BLaER1 treated with 17β-estradiol and CSF1 and Interleukin-3, amounts not matched to agents 10 nM and 100 nM (cell line): ENCODE measurements around the gene SLK.
A peak's percentile ranks its signal among the peaks of the same experiment; 100 is the strongest.

ENCODE experiments used
- H3K27ac ChIP-seq, 11 experiments: shearing (Covaris generic); formaldehyde crosslinking; 2 replicates each; pipeline ENCODE4 v1.8.1; 2022
- H3K27me3 ChIP-seq, 11 experiments: shearing (Covaris generic); formaldehyde crosslinking; 2 replicates each; pipeline ENCODE4 v1.8.1; 2022
- H3K36me3 ChIP-seq, 11 experiments: shearing (Covaris generic); formaldehyde crosslinking; 2 replicates each; pipeline ENCODE4 v1.8.1; 2022
- H3K4me1 ChIP-seq, 10 experiments: shearing (Covaris generic); formaldehyde crosslinking; 2 replicates each; pipeline ENCODE4 v1.8.1; 2022
- H3K4me2 ChIP-seq, 11 experiments: shearing (Covaris generic); formaldehyde crosslinking; 2 replicates each; pipeline ENCODE4 v1.8.1; 2022
- H3K4me3 ChIP-seq, 10 experiments: shearing (Covaris generic); formaldehyde crosslinking; 2 replicates each; pipeline ENCODE4 v1.8.1; 2022
- H3K9ac ChIP-seq, 11 experiments: shearing (Covaris generic); formaldehyde crosslinking; 2 replicates each; pipeline ENCODE4 v1.8.1; 2022
- H3K9me3 ChIP-seq, 11 experiments: shearing (Covaris generic); formaldehyde crosslinking; replicated peaks in 1 of 11; 2 replicates each; pipeline ENCODE4 v1.8.1; 2022
- H4K20me1 ChIP-seq, 11 experiments: shearing (Covaris generic); formaldehyde crosslinking; 2 replicates each; pipeline ENCODE4 v1.8.1; 2022
- Cebpa-rat ChIP-seq, 11 experiments: shearing (Covaris generic); IDR thresholded peaks; 2 replicates each; pipeline ENCODE4 v1.8.1; 2022

SLK gene

GRCh38 chr10:104045151-104046089, 78.5 kb downstream of the SLK start:
- Histone ChIP-seq H3K9ac (no peak overlapping the region), H3K4me3 (no peak overlapping the region), H4K20me1 (no peaks in the 10 kb centered on the region), H3K9me3 (no peaks in the 10 kb centered on the region), H3K27ac (no peak overlapping the region), H3K4me1 (peaks cover 7 to 15% (median 10%) of the 10 kb centered on the region in 10 experiments; a peak in 13 of 20 replicates), H3K27me3 (no peaks in the 10 kb centered on the region), H3K4me2 (no peak overlapping the region), H3K36me3 (no peaks in the 10 kb centered on the region)
- no peak for TF ChIP-seq Cebpa-rat (IDR thresholded peaks at IDR 0.05)

- Histone ChIP-seq H3K9ac (no peak overlapping the region), H3K27ac (no peak overlapping the region), H3K4me1 (peaks cover 7 to 15% (median 10%) of the 10 kb centered on the region in 10 experiments; a peak in 13 of 20 replicates), H3K27me3 (no peaks in the 10 kb centered on the region), H3K4me3 (no peak overlapping the region), H4K20me1 (no peaks in the 10 kb centered on the region), H3K4me2 (no peak overlapping the region), H3K9me3 (no peaks in the 10 kb centered on the region), H3K36me3 (no peaks in the 10 kb centered on the region)
- no peak for TF ChIP-seq Cebpa-rat (IDR thresholded peaks at IDR 0.05)
Observed at GRCh38 chr10:104046651-104047050, 79.7 kb downstream of the SLK start.

GRCh38 chr10:104049504-104050250, 82.7 kb downstream of the SLK start:
- H3K4me3 ChIP-seq: no peak overlapping the region
- no peaks in the 10 kb centered on the region for H3K36me3 ChIP-seq
- H3K4me1 ChIP-seq: peaks cover 0 to 12% (median 0%) of the 10 kb centered on the region in 10 experiments; a peak in 7 of 20 replicates
- peak overlapping the region in 5 of 11 experiments; percentile 13 to 53 (median 44); a peak in 7 of 22 replicates for H3K4me2 ChIP-seq
- no peak overlapping the region for H3K27ac ChIP-seq
- H4K20me1 ChIP-seq: no peaks in the 10 kb centered on the region
- TF ChIP-seq Cebpa-rat (IDR thresholded peaks at IDR 0.05): no peak
- no peak overlapping the region for H3K9ac ChIP-seq
- peaks cover 0 to 7% (median 0%) of the 10 kb centered on the region in 11 experiments; a peak in 3 of 22 replicates for H3K9me3 ChIP-seq
- H3K27me3 ChIP-seq: no peaks in the 10 kb centered on the region

- no peaks in the 10 kb centered on the region for H3K36me3 ChIP-seq
- H3K9ac ChIP-seq: no peak overlapping the region
- peaks cover 0 to 12% (median 0%) of the 10 kb centered on the region in 10 experiments; a peak in 7 of 20 replicates for H3K4me1 ChIP-seq
- no peak overlapping the region for H3K27ac ChIP-seq
- H3K4me3 ChIP-seq: no peak overlapping the region
- no peaks in the 10 kb centered on the region for H3K27me3 ChIP-seq
- H4K20me1 ChIP-seq: no peaks in the 10 kb centered on the region
- no peak for TF ChIP-seq Cebpa-rat (IDR thresholded peaks at IDR 0.05)
- H3K9me3 ChIP-seq: peaks cover 0 to 7% (median 0%) of the 10 kb centered on the region in 11 experiments; a peak in 3 of 22 replicates
- no peak overlapping the region for H3K4me2 ChIP-seq
Observed at GRCh38 chr10:104052431-104052830, 85.5 kb downstream of the SLK start.

GRCh38 chr10:104053201-104053600, 86.3 kb downstream of the SLK start:
- H3K4me1 ChIP-seq: peaks cover 0 to 12% (median 0%) of the 10 kb centered on the region in 10 experiments; a peak in 7 of 20 replicates
- H3K27ac ChIP-seq: no peak overlapping the region
- no peak for TF ChIP-seq Cebpa-rat (IDR thresholded peaks at IDR 0.05)

GRCh38 chr10:104054430-104054829, 87.5 kb downstream of the SLK start:
- H3K36me3 ChIP-seq: no peaks in the 10 kb centered on the region
- H4K20me1 ChIP-seq: no peaks in the 10 kb centered on the region
- no peaks in the 10 kb centered on the region for H3K27me3 ChIP-seq
- H3K4me1 ChIP-seq: peaks cover 0 to 7% (median 0%) of the 10 kb centered on the region in 10 experiments; a peak in 7 of 20 replicates
- H3K4me3 ChIP-seq: no peak overlapping the region
- peaks cover 0 to 7% (median 0%) of the 10 kb centered on the region in 11 experiments; a peak in 3 of 22 replicates for H3K9me3 ChIP-seq
- no peak for TF ChIP-seq Cebpa-rat (IDR thresholded peaks at IDR 0.05)
- no peak overlapping the region for H3K27ac ChIP-seq
- no peak overlapping the region for H3K9ac ChIP-seq
- H3K4me2 ChIP-seq: no peak overlapping the region

More at GRCh38 chr10:104053201-104053600, 86.3 kb downstream of the SLK start:
- Histone ChIP-seq H3K9me3 (peaks cover 0 to 7% (median 0%) of the 10 kb centered on the region in 11 experiments; a peak in 3 of 22 replicates), H3K27me3 (no peaks in the 10 kb centered on the region), H4K20me1 (no peaks in the 10 kb centered on the region), H3K4me3 (no peak overlapping the region), H3K4me2 (no peak overlapping the region), H3K36me3 (no peaks in the 10 kb centered on the region), H3K9ac (no peak overlapping the region)

GRCh38 chr10:104056619-104057273, 89.8 kb downstream of the SLK start:
- Histone ChIP-seq H3K4me1 (no peaks in the 10 kb centered on the region), H3K27me3 (no peaks in the 10 kb centered on the region), H3K9ac (no peak overlapping the region), H3K36me3 (no peaks in the 10 kb centered on the region), H4K20me1 (no peaks in the 10 kb centered on the region), H3K4me3 (no peak overlapping the region), H3K4me2 (no peak overlapping the region), H3K27ac (no peak overlapping the region), H3K9me3 (peaks cover 0 to 7% (median 0%) of the 10 kb centered on the region in 11 experiments; a peak in 3 of 22 replicates)
- TF ChIP-seq Cebpa-rat (IDR thresholded peaks at IDR 0.05): no peak

- Histone ChIP-seq H3K36me3 (no peaks in the 10 kb centered on the region), H3K9ac (no peak overlapping the region), H3K27me3 (no peaks in the 10 kb centered on the region), H4K20me1 (no peaks in the 10 kb centered on the region), H3K27ac (no peak overlapping the region), H3K9me3 (peaks cover 0 to 5% (median 0%) of the 10 kb centered on the region in 11 experiments; a peak in 3 of 22 replicates), H3K4me1 (no peaks in the 10 kb centered on the region), H3K4me3 (no peak overlapping the region), H3K4me2 (no peak overlapping the region)
- no peak for TF ChIP-seq Cebpa-rat (IDR thresholded peaks at IDR 0.05)
Observed at GRCh38 chr10:104057717-104058116, 90.8 kb downstream of the SLK start.

- H3K27ac ChIP-seq: no peak overlapping the region
- H3K4me2 ChIP-seq: no peak overlapping the region
Observed at GRCh38 chr10:104059364-104059763, 92.4 kb downstream of the SLK start.

More at GRCh38 chr10:104059364-104059763, 92.4 kb downstream of the SLK start:
- Histone ChIP-seq H4K20me1 (no peaks in the 10 kb centered on the region), H3K4me3 (no peak overlapping the region), H3K9me3 (no peaks in the 10 kb centered on the region), H3K36me3 (no peaks in the 10 kb centered on the region), H3K9ac (no peak overlapping the region), H3K4me1 (no peaks in the 10 kb centered on the region), H3K27me3 (no peaks in the 10 kb centered on the region)
- no peak for TF ChIP-seq Cebpa-rat (IDR thresholded peaks at IDR 0.05)
